ENCODE data around the gene CAMK2N1.

Gene CAMK2N1

GRCh38 chr1:20478057-20478635, 7.9 kb downstream of the CAMK2N1 start:
- H3K4me1 ChIP-seq (ENCODE audit: control insufficient read depth, insufficient read depth, low read length): peaks cover 13% of the 10 kb centered on the region
- H3K27me3 ChIP-seq (ENCODE audit: control insufficient read depth in 1 of 2, insufficient read depth in 2 of 2, low read length in 2 of 2): peaks cover 19 to 21% of the 10 kb centered on the region in 2 donors
- no peak overlapping the region for H3K4me3 ChIP-seq (ENCODE audit: low read length in 2 of 2)
- no peaks in the 10 kb centered on the region for H3K36me3 ChIP-seq (ENCODE audit: control insufficient read depth in 2 of 2, insufficient read depth in 2 of 2, low read length in 2 of 2)
- no peaks in the 10 kb centered on the region for H3K9me3 ChIP-seq (ENCODE audit: control insufficient read depth in 2 of 2, low read length in 2 of 2)
- H3K27ac ChIP-seq (ENCODE audit: low read length): no peak overlapping the region
- H3K9ac ChIP-seq (ENCODE audit: low read length in 2 of 2): no peak overlapping the region

GRCh38 chr1:20477348-20478056, 8.5 kb downstream of the CAMK2N1 start:
- peaks cover 21 to 23% of the 10 kb centered on the region in 2 donors for H3K27me3 ChIP-seq (ENCODE audit: control insufficient read depth in 1 of 2, insufficient read depth in 2 of 2, low read length in 2 of 2)
- no peaks in the 10 kb centered on the region for H3K9me3 ChIP-seq (ENCODE audit: control insufficient read depth in 2 of 2, low read length in 2 of 2)

GRCh38 chr1:20476265-20477038, 9.6 kb downstream of the CAMK2N1 start:
- Histone ChIP-seq H3K4me3 (ENCODE audit: low read length in 2 of 2) (no peak overlapping the region), H3K9ac (ENCODE audit: low read length in 2 of 2) (no peak overlapping the region), H3K36me3 (ENCODE audit: control insufficient read depth in 2 of 2, insufficient read depth in 2 of 2, low read length in 2 of 2) (no peaks in the 10 kb centered on the region), H3K27me3 (ENCODE audit: control insufficient read depth in 1 of 2, insufficient read depth in 2 of 2, low read length in 2 of 2) (peaks cover 21 to 25% of the 10 kb centered on the region in 2 donors), H3K27ac (ENCODE audit: low read length) (no peak overlapping the region), H3K9me3 (ENCODE audit: control insufficient read depth in 2 of 2, low read length in 2 of 2) (no peaks in the 10 kb centered on the region), H3K4me1 (ENCODE audit: control insufficient read depth, insufficient read depth, low read length) (peaks cover 13% of the 10 kb centered on the region)

More at GRCh38 chr1:20477348-20478056, 8.5 kb downstream of the CAMK2N1 start:
- no peak overlapping the region for H3K9ac ChIP-seq (ENCODE audit: low read length in 2 of 2)
- H3K27ac ChIP-seq (ENCODE audit: low read length): no peak overlapping the region
- H3K36me3 ChIP-seq (ENCODE audit: control insufficient read depth in 2 of 2, insufficient read depth in 2 of 2, low read length in 2 of 2): no peaks in the 10 kb centered on the region
- H3K4me3 ChIP-seq (ENCODE audit: low read length in 2 of 2): no peak overlapping the region
- peaks cover 13% of the 10 kb centered on the region for H3K4me1 ChIP-seq (ENCODE audit: control insufficient read depth, insufficient read depth, low read length)

- Histone ChIP-seq H3K4me1 (ENCODE audit: control insufficient read depth, insufficient read depth, low read length) (peaks cover 10% of the 10 kb centered on the region), H3K4me3 (ENCODE audit: low read length in 2 of 2) (no peak overlapping the region), H3K9ac (ENCODE audit: low read length in 2 of 2) (no peak overlapping the region), H3K27me3 (ENCODE audit: control insufficient read depth in 1 of 2, insufficient read depth in 2 of 2, low read length in 2 of 2) (peaks cover 21 to 25% of the 10 kb centered on the region in 2 donors), H3K27ac (ENCODE audit: low read length) (no peak overlapping the region), H3K36me3 (ENCODE audit: control insufficient read depth in 2 of 2, insufficient read depth in 2 of 2, low read length in 2 of 2) (no peaks in the 10 kb centered on the region), H3K9me3 (ENCODE audit: control insufficient read depth in 2 of 2, low read length in 2 of 2) (no peaks in the 10 kb centered on the region)
Measured at GRCh38 chr1:20474996-20475395, 11.0 kb downstream of the CAMK2N1 start.

DNA sequence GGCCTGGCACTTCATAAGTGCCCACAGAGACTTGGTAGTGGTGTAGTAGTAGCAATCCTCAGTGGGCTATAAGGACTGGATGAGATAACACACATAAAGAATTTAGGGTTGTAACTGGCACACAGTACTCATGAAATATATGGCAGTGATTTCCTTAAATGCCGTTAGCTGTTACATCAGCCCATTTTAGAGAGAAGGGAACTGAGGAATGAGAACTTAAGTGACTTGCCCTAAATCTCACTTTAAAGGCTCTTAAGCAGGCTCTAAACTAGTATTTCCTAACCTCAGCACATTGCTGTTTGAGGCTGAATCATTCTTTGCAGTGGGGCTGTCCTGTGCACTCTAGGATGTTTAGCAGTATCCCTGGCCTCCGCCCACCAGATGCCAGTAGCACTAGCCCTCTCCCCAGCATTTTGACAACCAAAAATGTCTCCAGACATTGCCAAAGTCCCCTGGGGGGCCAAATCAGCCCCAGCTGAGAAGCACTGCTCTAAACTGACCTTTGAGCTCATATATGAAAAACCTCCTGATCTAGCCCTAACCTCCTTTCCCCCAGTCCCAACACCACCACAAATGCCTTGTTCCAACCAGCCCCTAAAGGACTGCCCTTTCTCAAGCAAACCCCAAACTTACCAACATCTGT, 11.6 kb downstream of the CAMK2N1 start:
- H3K9ac ChIP-seq (ENCODE audit: low read length in 2 of 2): no peak overlapping the region
- H3K4me3 ChIP-seq (ENCODE audit: low read length in 2 of 2): no peak overlapping the region
- peaks cover 21 to 25% of the 10 kb centered on the region in 2 donors for H3K27me3 ChIP-seq (ENCODE audit: control insufficient read depth in 1 of 2, insufficient read depth in 2 of 2, low read length in 2 of 2)
- H3K4me1 ChIP-seq (ENCODE audit: control insufficient read depth, insufficient read depth, low read length): peaks cover 10% of the 10 kb centered on the region
- H3K9me3 ChIP-seq (ENCODE audit: control insufficient read depth in 2 of 2, low read length in 2 of 2): no peaks in the 10 kb centered on the region
- H3K36me3 ChIP-seq (ENCODE audit: control insufficient read depth in 2 of 2, insufficient read depth in 2 of 2, low read length in 2 of 2): no peaks in the 10 kb centered on the region
- no peak overlapping the region for H3K27ac ChIP-seq (ENCODE audit: low read length)

- peaks cover 10% of the 10 kb centered on the region for H3K4me1 ChIP-seq (ENCODE audit: control insufficient read depth, insufficient read depth, low read length)
- no peaks in the 10 kb centered on the region for H3K36me3 ChIP-seq (ENCODE audit: control insufficient read depth in 2 of 2, insufficient read depth in 2 of 2, low read length in 2 of 2)
- H3K9ac ChIP-seq (ENCODE audit: low read length in 2 of 2): no peak overlapping the region
- H3K9me3 ChIP-seq (ENCODE audit: control insufficient read depth in 2 of 2, low read length in 2 of 2): no peaks in the 10 kb centered on the region
- H3K27me3 ChIP-seq (ENCODE audit: control insufficient read depth in 1 of 2, insufficient read depth in 2 of 2, low read length in 2 of 2): peaks cover 21 to 25% of the 10 kb centered on the region in 2 donors
- no peak overlapping the region for H3K4me3 ChIP-seq (ENCODE audit: low read length in 2 of 2)
- no peak overlapping the region for H3K27ac ChIP-seq (ENCODE audit: low read length)
Measured at GRCh38 chr1:20473894-20474293, 12.1 kb downstream of the CAMK2N1 start.

DNA sequence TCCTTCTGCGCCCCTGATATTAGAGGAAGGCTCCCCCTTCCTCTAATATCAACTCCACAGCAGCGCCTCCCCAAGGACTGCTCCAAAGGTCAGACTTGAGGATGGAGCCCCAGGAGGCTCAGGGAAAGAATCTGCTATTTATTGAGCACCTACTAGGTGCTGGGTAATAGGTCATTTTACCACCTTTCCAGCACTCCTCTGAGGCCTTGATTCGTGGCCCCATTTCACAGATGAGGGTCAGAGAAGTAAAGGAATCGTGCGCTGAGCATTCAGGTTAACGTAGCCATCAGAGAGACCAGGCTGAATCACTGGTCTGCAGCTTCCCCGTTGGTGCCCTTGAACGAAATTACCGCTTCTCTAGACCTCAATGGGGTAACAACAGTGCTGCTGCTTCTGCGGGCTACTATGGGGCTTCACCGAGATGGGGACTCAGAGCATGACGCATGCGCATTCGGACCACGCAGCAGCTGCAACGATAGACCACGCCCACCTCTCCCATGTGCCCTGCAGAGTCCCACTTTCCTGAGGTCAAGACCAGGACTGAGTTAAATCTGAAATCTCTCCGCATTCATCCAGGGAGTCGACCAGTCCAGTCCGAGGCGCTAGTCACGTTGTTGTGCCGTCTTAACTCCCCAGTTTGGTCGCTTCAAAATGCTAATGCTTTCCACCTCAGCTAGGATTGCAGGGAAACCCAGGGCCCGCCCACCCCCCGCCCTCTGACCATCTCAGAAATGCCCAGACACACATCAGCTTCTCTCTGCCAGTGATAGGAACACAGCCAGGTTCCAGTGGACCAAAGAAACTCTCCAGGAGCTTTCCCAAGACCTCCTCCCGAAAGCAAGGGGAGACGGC, 12.9 kb downstream of the CAMK2N1 start:
- Histone ChIP-seq H3K9ac (ENCODE audit: low read length in 2 of 2) (no peak overlapping the region), H3K27me3 (ENCODE audit: control insufficient read depth in 1 of 2, insufficient read depth in 2 of 2, low read length in 2 of 2) (peaks cover 21 to 26% of the 10 kb centered on the region in 2 donors)

GRCh38 chr1:20472121-20472520, 13.9 kb downstream of the CAMK2N1 start:
- Histone ChIP-seq H3K9ac (ENCODE audit: low read length in 2 of 2) (no peak overlapping the region), H3K36me3 (ENCODE audit: control insufficient read depth in 2 of 2, insufficient read depth in 2 of 2, low read length in 2 of 2) (no peaks in the 10 kb centered on the region), H3K4me3 (ENCODE audit: low read length in 2 of 2) (no peak overlapping the region), H3K27me3 (ENCODE audit: control insufficient read depth in 1 of 2, insufficient read depth in 2 of 2, low read length in 2 of 2) (peaks cover 21 to 27% of the 10 kb centered on the region in 2 donors), H3K9me3 (ENCODE audit: control insufficient read depth in 2 of 2, low read length in 2 of 2) (no peaks in the 10 kb centered on the region), H3K27ac (ENCODE audit: low read length) (no peak overlapping the region), H3K4me1 (ENCODE audit: control insufficient read depth, insufficient read depth, low read length) (peaks cover 6% of the 10 kb centered on the region)

More for the DNA sequence above, 12.9 kb downstream of the CAMK2N1 start:
- no peak overlapping the region for H3K27ac ChIP-seq (ENCODE audit: low read length)
- H3K36me3 ChIP-seq (ENCODE audit: control insufficient read depth in 2 of 2, insufficient read depth in 2 of 2, low read length in 2 of 2): no peaks in the 10 kb centered on the region
- peaks cover 10% of the 10 kb centered on the region for H3K4me1 ChIP-seq (ENCODE audit: control insufficient read depth, insufficient read depth, low read length)
- no peaks in the 10 kb centered on the region for H3K9me3 ChIP-seq (ENCODE audit: control insufficient read depth in 2 of 2, low read length in 2 of 2)
- H3K4me3 ChIP-seq (ENCODE audit: low read length in 2 of 2): peak overlapping the region; percentile 8 to 10

DNA sequence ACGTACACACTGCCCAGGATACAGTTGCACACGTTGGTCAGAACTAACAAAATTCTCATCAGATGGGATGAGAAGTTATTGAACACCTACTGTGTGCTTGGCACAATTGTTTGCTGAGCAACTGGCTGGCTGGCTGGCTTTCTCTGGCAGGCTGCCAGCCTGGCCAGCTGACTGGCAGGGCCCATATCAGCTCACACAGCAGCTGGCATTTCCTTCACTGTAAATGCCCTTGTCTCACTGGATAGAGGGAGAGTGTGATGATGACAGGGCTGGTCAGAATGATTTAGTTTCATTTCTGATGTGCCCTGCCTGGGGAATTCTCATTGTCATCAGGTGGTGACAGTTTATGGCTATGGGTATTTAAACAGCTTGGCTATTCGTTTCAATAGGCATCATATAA, 15.8 kb downstream of the CAMK2N1 start:
- Histone ChIP-seq H3K4me1 (ENCODE audit: control insufficient read depth, insufficient read depth, low read length) (no peaks in the 10 kb centered on the region), H3K9me3 (ENCODE audit: control insufficient read depth in 2 of 2, low read length in 2 of 2) (no peaks in the 10 kb centered on the region), H3K27ac (ENCODE audit: low read length) (no peak overlapping the region), H3K27me3 (ENCODE audit: control insufficient read depth in 1 of 2, insufficient read depth in 2 of 2, low read length in 2 of 2) (peaks cover 8 to 24% of the 10 kb centered on the region in 2 donors), H3K36me3 (ENCODE audit: control insufficient read depth in 2 of 2, insufficient read depth in 2 of 2, low read length in 2 of 2) (no peaks in the 10 kb centered on the region), H3K4me3 (ENCODE audit: low read length in 2 of 2) (no peak overlapping the region), H3K9ac (ENCODE audit: low read length in 2 of 2) (no peak overlapping the region)

Data from stomach smooth muscle (tissue), 2 donors.